PC-9 (cell line): ENCODE measurements around the gene PAIP2. TPM values are rescaled to one million over a fixed set of nuclear protein-coding genes. Genes with fewer than 3 reads are reported as not detected.

Experiments
- BruUV-seq: library from RNA; stranded (reverse); fragments of 400-500 nt; replicated peaks from 2 replicates; lab custom pipeline; 2021; lab: Mats Ljungman, UMichigan
- CTCF ChIA-PET: fragments of 300-600 bp; sonication (Branson Sonifier 250); formaldehyde crosslinking; loops from one replicate; lab custom pipeline; 2022; ENCODE audit warnings: antibody characterized with exemption; lab: Charles Lee
- POLR2A ChIA-PET: fragments of 300-600 bp; sonication (Branson Sonifier 250); formaldehyde crosslinking; loops from one replicate; lab custom pipeline; 2022; ENCODE audit warnings: antibody characterized with exemption; ENCODE audit not compliant: unreplicated experiment; lab: Charles Lee
- DNase-seq, 2 experiments: peaks; one replicate each; pipeline versions ENCODE4 v3.0.0 to v3.0.0-alpha.2; 2015 to 2022; ENCODE audit warnings: mixed read lengths in 1 of 2
- H2AFZ ChIP-seq: fragments of 200-600 bp; sonication (generic); 2 replicates; pipeline ENCODE4 v1.8.1; 2017; ENCODE audit warnings: antibody characterized with exemption
- H3F3A ChIP-seq: fragments of 200-600 bp; sonication (generic); 2 replicates; pipeline ENCODE4 v1.8.1; 2017; ENCODE audit warnings: antibody characterized with exemption, mild to moderate bottlenecking, low read depth; ENCODE audit not compliant: insufficient read depth
- H3K27ac ChIP-seq: fragments of 200-600 bp; sonication (generic); 2 replicates; pipeline ENCODE4 v1.6.1; 2016; ENCODE audit warnings: mixed run types
- H3K27me3 ChIP-seq: fragments of 200-600 bp; sonication (generic); 2 replicates; pipeline ENCODE4 v1.6.1; 2016; ENCODE audit warnings: low read depth, mixed run types; ENCODE audit not compliant: insufficient read depth
- H3K36me3 ChIP-seq: fragments of 200-600 bp; sonication (generic); 2 replicates; pipeline ENCODE4 v1.6.1; 2016; ENCODE audit warnings: low read depth, mixed run types
- H3K4me1 ChIP-seq: fragments of 200-600 bp; sonication (generic); replicated peaks from 2 replicates; pipeline ENCODE4 v1.6.1; 2016; ENCODE audit warnings: mixed run types; ENCODE audit not compliant: insufficient read depth
- H3K4me2 ChIP-seq: fragments of 200-600 bp; sonication (generic); 2 replicates; pipeline ENCODE4 v1.6.1; 2017; ENCODE audit warnings: mixed run types
- H3K4me3 ChIP-seq: fragments of 200-600 bp; sonication (generic); 2 replicates; pipeline ENCODE4 v1.6.1; 2016; ENCODE audit warnings: mixed run types
- H3K79me2 ChIP-seq: fragments of 200-600 bp; sonication (generic); 2 replicates; pipeline ENCODE4 v1.6.1; 2017; ENCODE audit warnings: low read depth, mixed run types
- H3K9me2 ChIP-seq: fragments of 200-600 bp; sonication (generic); 2 replicates; pipeline ENCODE4 v1.8.1; 2017; ENCODE audit warnings: mild to moderate bottlenecking; ENCODE audit not compliant: insufficient read depth
- H3K9me3 ChIP-seq: fragments of 200-600 bp; sonication (generic); 2 replicates; pipeline ENCODE4 v1.8.1; 2016; ENCODE audit warnings: low read depth; ENCODE audit not compliant: insufficient read depth
- H4K20me1 ChIP-seq: fragments of 200-600 bp; sonication (generic); 2 replicates; pipeline ENCODE4 v1.8.1; 2017; ENCODE audit not compliant: insufficient read depth
- EZH2 ChIP-seq: fragments of 200-600 bp; sonication (generic); IDR thresholded peaks from 2 replicates; pipeline ENCODE4 v1.8.0; 2017; ENCODE audit warnings: antibody characterized with exemption, low read depth
- intact Hi-C: fragments of 100-400 bp; cut with micrococcal nuclease; formaldehyde crosslinking; loops from one replicate; pipeline ENCODE4 v1.10.0; 2022; ENCODE audit not compliant: unreplicated experiment
- total RNA-seq: library from RNA; stranded (reverse); gene quantifications from 2 replicates; pipeline ENCODE4 v1.2.3, GENCODE V29; 2021
- TF ChIP-seq, protein P1 (sequence below): fragments of 200-600 bp; sonication (generic); conservative IDR thresholded peaks from 2 replicates; pipeline ENCODE4 v1.6.1; 2017; ENCODE audit warnings: mixed run types, antibody characterized with exemption, mild to moderate bottlenecking, moderate library complexity

The PAIP2 gene
- total RNA-seq, 1 experiment from 2014 or later = 90.5 TPM

DNA sequence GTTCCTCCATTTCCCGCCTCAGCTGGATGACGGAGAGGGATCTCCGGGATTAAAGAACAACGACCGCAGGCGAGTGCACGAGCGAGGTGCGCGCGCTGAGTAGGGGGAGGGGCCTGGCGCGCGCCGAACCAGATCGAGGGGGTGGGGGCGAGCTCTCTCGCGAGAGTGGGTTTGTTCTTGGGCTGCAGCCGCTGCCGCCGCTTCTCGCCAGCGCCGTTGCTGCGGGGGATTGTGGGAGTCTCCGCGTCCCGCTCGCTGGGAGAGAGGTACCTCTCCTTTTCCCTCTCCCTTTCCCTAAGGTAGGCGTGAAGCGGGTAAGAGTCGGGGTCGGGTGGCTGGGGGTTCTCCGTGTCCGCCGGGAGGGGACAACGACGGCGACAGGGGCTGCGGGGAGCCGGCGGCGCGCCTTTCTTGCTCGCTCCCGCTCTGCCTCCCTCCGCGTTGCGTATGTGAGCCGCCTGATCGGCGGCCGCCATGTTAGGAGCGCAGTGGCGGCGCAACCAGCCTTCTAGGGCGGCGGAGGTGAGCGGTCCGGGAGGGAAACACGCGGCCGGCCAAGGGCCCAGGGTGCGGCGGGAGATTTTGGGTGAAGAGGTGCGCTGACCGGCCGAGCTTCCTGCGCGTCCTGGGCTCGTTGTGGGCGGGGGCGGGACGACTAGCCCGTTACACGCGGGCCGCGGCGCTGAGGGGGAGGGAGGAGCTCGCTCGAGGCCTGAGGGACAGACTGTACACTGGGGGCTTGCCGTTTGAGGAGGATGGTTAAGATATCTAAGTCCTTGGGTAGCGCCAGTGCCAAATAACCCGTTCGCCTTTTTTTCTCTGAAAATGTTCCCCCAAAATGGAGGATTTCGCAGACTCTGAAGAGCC, 47.9 kb upstream of the PAIP2 start, which contains the start of gene MATR3:
Gene MATR3 (plus strand): TSS at position 234 of the 867 bp plus-strand sequence. CDS start 13,676 bp downstream, outside the sequence.
- peaks cover 44% of the 10 kb centered on the region for H4K20me1 ChIP-seq
- DNase-seq = peak; percentile 85 to 92
- BruUV-seq = TSS peak; percentile 51
- CTCF ChIA-PET = interaction anchor here (0.6 to 1.0 kb wide), 4 partner anchors 31 to 922 kb away, joined by 4 to 14 read pairs (median 6); partner anchors contain the start of gene PAIP2
- peaks cover 52% of the 10 kb centered on the region for H3K79me2 ChIP-seq
- H3F3A ChIP-seq = peaks cover 35% of the 10 kb centered on the region
- peaks cover 28% of the 10 kb centered on the region for H3K4me1 ChIP-seq
- H3K9me2 ChIP-seq = no peaks in the 10 kb centered on the region
- intact Hi-C loops = loop anchor here (5.0 kb wide), 1 partner anchor 49 kb away; the partner anchor contains the start of gene PAIP2
- peak within 1 kb of the TSS; percentile 94 for H3K4me2 ChIP-seq
- H3K36me3 ChIP-seq = no peaks in the 10 kb centered on the region
- no peaks in the 10 kb centered on the region for H3K27me3 ChIP-seq
- TF ChIP-seq EZH2 = no peak
- TF ChIP-seq, protein P1, sequence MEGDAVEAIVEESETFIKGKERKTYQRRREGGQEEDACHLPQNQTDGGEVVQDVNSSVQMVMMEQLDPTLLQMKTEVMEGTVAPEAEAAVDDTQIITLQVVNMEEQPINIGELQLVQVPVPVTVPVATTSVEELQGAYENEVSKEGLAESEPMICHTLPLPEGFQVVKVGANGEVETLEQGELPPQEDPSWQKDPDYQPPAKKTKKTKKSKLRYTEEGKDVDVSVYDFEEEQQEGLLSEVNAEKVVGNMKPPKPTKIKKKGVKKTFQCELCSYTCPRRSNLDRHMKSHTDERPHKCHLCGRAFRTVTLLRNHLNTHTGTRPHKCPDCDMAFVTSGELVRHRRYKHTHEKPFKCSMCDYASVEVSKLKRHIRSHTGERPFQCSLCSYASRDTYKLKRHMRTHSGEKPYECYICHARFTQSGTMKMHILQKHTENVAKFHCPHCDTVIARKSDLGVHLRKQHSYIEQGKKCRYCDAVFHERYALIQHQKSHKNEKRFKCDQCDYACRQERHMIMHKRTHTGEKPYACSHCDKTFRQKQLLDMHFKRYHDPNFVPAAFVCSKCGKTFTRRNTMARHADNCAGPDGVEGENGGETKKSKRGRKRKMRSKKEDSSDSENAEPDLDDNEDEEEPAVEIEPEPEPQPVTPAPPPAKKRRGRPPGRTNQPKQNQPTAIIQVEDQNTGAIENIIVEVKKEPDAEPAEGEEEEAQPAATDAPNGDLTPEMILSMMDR = no peak
- peak within 1 kb of the TSS; percentile 94 for H3K4me3 ChIP-seq
- H2AFZ ChIP-seq = peak within 1 kb of the TSS; percentile 89
- H3K27ac ChIP-seq = peak within 1 kb of the TSS; percentile 97
- H3K9me3 ChIP-seq = no peaks in the 10 kb centered on the region
- POLR2A ChIA-PET = interaction anchor here (0.6 to 1.4 kb wide), 15 partner anchors 9 to 825 kb away, joined by 3 to 26 read pairs (median 6); partner anchors contain the start of gene PAIP2

GRCh38 chr5:139294374-139295165, 47.1 kb upstream of the PAIP2 start:
- peak; percentile 59 to 67 for DNase-seq
- CTCF ChIA-PET = no interaction called here

More at GRCh38 chr5:139294374-139295165, 47.1 kb upstream of the PAIP2 start:
- POLR2A ChIA-PET = interaction anchor here (0.6 to 1.4 kb wide), 5 partner anchors 16 to 826 kb away, joined by 3 to 12 read pairs (median 4); no protein-coding TSS in a partner anchor
- intact Hi-C loops = loop anchor here (5.0 kb wide), 1 partner anchor 48 kb away; the partner anchor contains the start of gene PAIP2
- peaks cover 52% of the 10 kb centered on the region for H4K20me1 ChIP-seq
- peaks cover 60% of the 10 kb centered on the region for H3K79me2 ChIP-seq
- peak overlapping the region; percentile 94 for H3K4me2 ChIP-seq
- no peaks in the 10 kb centered on the region for H3K27me3 ChIP-seq
- H3K4me3 ChIP-seq = peak overlapping the region; percentile 94
- TSS peak; percentile 41 for BruUV-seq
- peak overlapping the region; percentile 89 for H2AFZ ChIP-seq
- H3K4me1 ChIP-seq = peaks cover 28% of the 10 kb centered on the region
- H3K9me2 ChIP-seq = no peaks in the 10 kb centered on the region
- H3K36me3 ChIP-seq = 0 out of 2 replicates have a peak, but pooled peaks cover 7% of the 10 kb centered on the region
- H3F3A ChIP-seq = peaks cover 33% of the 10 kb centered on the region
- H3K27ac ChIP-seq = peak overlapping the region; percentile 97
- TF ChIP-seq, protein P1 = no peak; the same call in 1 of the 2 replicates
- TF ChIP-seq EZH2 = no peak
- H3K9me3 ChIP-seq = no peaks in the 10 kb centered on the region
